ENCODE data around the gene FLT3. TPM values are rescaled to one million over a fixed set of nuclear protein-coding genes. Genes with fewer than 3 reads are reported as not detected.
"Not testable (repeated sequence)": the region's sequence is repeated elsewhere in the genome, so short reads cannot be mapped to it uniquely, and the experiment has no call there.

Gene FLT3
- total RNA-seq: under 1 TPM in 6 of 7 donors, not detected in 1; 0.08 to 0.35 (median 0.15) TPM
- polyA plus RNA-seq: under 1 TPM; 0.10 to 0.97 TPM
- long read RNA-seq, donor 1: 0 reads
- long read RNA-seq, donor 2: 0 reads
- long read RNA-seq, donor 3, partial matches to known transcripts: 0 of 1 reads
- long read RNA-seq, donor 3, other reads (novel, unspliced or antisense): 0 of 1 reads

DNA sequence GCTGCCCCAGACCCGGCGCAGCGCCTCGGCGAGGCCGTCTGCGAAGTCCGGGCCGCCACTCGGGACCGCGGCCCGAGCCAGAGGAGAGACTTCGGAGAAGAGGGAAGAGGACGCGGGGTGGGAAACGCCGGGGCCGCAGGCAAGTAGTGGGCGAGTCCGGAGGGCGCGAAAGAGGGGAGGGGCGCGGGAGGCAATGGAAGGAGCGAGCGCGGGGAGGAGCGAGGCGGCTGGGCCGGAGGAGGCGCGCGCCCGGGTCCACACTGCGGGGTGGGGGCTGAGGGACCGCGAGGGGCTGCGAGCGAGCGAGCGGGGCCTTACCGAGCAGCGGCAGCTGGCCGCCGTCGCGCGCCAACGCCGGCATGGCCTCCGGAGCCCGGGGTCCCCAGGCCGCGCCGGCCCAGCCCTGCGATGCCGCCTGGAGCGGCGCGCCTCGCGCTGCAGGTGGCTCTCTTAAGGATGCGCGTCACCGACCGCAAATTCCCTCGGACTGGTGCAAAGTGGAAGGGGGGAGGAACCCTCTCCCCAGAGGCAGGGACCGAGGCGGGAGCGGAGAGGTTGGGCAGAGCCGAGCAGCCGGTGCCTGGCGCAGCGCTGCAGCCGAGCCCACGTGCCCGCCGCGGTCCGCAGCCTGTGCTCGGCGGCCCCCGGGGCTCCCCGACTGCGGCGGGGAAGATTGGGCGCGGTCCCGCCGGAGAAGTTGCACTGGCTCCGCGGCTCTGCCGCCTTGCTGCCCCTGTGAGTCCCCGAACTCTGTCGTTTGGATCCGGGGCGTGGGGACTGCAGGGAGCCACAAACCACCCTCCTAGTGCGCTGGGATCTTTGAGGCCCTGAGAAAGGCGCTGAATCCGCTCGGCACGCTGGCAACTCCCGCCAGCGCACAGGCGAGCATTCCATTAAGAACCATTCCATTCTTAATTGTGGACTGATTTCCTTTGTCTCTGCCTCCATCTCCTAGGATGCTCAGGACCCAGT is at the start of gene FLT3:
FLT3 (minus strand) TSS at position 427 of the 972 bp plus-strand sequence; CDS start at position 361, 66 bp downstream.
- Histone ChIP-seq H3K36me3 (no peaks in the 10 kb centered on the region), H3K4me1 (ENCODE audit: insufficient read depth) (peaks cover 8% of the 10 kb centered on the region), H3K27ac (no peak within 1 kb of the TSS), H3K4me3 (no peak within 1 kb of the TSS), H3K27me3 (no peaks in the 10 kb centered on the region), H3K9me3 (no peaks in the 10 kb centered on the region)
- DNase-seq: no peak
- TF ChIP-seq POLR2A (IDR thresholded peaks at IDR 0.05) (no peak), EP300 (IDR thresholded peaks at IDR 0.05) (no peak)
- TF ChIP-seq, protein P1, sequence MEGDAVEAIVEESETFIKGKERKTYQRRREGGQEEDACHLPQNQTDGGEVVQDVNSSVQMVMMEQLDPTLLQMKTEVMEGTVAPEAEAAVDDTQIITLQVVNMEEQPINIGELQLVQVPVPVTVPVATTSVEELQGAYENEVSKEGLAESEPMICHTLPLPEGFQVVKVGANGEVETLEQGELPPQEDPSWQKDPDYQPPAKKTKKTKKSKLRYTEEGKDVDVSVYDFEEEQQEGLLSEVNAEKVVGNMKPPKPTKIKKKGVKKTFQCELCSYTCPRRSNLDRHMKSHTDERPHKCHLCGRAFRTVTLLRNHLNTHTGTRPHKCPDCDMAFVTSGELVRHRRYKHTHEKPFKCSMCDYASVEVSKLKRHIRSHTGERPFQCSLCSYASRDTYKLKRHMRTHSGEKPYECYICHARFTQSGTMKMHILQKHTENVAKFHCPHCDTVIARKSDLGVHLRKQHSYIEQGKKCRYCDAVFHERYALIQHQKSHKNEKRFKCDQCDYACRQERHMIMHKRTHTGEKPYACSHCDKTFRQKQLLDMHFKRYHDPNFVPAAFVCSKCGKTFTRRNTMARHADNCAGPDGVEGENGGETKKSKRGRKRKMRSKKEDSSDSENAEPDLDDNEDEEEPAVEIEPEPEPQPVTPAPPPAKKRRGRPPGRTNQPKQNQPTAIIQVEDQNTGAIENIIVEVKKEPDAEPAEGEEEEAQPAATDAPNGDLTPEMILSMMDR (IDR thresholded peaks at IDR 0.05): no peak
- 1% methylated on average over 67 to 106 of the region's 106 CpGs for WGBS, 3 donors
- intact Hi-C loops (cut with DNase I): no loop called here

DNA sequence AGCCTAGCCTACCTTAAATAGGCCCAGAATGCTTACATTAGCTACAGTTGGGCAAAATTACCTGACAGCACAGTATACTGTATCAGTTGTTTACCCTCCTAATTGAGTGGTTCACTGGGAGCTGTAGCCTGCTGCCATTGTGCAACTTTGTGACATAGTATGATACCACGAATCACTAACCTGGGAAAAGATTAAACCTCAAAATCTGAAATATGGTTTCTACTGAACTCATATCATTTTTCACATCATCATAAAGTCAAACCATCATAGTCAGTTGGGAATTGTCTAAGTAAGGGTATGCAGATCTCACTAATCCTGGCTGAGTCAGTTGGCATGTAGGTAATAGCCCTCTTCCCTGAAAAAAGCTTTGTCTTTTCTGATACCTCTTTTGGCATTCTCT is 47.1 kb upstream of the FLT3 start:
- intact Hi-C loops (cut with DNase I): no loop called here
- Histone ChIP-seq H3K4me1 (ENCODE audit: insufficient read depth) (peaks cover 7% of the 10 kb centered on the region), H3K27ac (no peak overlapping the region), H3K27me3 (no peaks in the 10 kb centered on the region), H3K9me3 (no peaks in the 10 kb centered on the region), H3K36me3 (no peaks in the 10 kb centered on the region), H3K4me3 (no peak overlapping the region)
- TF ChIP-seq EP300 (IDR thresholded peaks at IDR 0.05) (no peak), POLR2A (IDR thresholded peaks at IDR 0.05) (no peak)
- TF ChIP-seq, protein P1 (IDR thresholded peaks at IDR 0.05): no peak
- no peak for DNase-seq
- 86 to 90% (median 87%) methylated on average over 1 of the region's 1 CpG for WGBS, 3 donors

DNA sequence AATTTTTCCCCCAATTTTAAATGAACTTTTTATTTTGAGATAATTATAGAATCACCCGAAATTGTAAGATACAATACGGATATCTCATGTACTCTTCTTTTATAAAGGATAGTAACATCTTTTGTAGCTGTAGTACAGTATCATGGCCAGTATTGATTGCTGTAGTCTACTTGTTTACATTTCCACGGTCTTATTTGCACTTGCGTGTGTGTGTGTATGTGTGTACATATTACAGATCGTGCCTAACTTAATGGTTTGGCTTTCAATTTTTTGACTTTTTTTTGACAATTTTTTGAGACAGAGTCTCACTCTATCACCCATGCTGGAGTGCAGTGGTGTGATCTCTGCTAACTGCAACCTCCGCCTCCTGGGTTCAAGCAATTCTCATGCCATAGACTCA is 44.7 kb upstream of the FLT3 start:
- Histone ChIP-seq H3K27ac (no peak overlapping the region), H3K9me3 (no peaks in the 10 kb centered on the region), H3K4me3 (no peak overlapping the region), H3K36me3 (no peaks in the 10 kb centered on the region), H3K4me1 (ENCODE audit: insufficient read depth) (peaks cover 6% of the 10 kb centered on the region), H3K27me3 (no peaks in the 10 kb centered on the region)
- intact Hi-C loops (cut with DNase I): no loop called here
- TF ChIP-seq POLR2A (IDR thresholded peaks at IDR 0.05) (no peak), EP300 (IDR thresholded peaks at IDR 0.05) (no peak)
- TF ChIP-seq, protein P1 (IDR thresholded peaks at IDR 0.05): no peak
- WGBS, 3 donors: 96 to 97% (median 96%) methylated on average over 6 of the region's 6 CpGs
- no peak for DNase-seq

DNA sequence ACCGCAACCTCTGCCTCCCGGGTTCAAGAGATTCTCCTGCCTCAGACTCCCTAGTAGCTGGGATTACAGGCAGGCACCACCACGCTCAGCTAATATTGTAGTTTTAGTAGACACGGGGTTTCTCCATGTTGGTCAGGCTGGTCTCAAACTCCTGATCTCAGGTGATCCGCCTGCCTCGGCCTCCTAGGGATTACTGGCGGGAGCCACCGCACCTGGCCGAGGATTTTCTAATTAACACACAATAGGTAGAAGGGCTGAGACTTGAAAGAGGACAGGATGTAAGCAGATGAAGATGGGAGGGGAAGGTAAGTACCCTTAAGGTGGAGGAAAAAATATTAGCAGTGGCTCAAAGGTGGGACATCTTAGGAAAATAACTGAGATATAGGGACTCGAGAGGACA is 41.2 kb upstream of the FLT3 start:
- H3K4me1 ChIP-seq (ENCODE audit: insufficient read depth); H3K27ac ChIP-seq; DNase-seq; H3K36me3 ChIP-seq; intact Hi-C loops (cut with DNase I); H3K9me3 ChIP-seq; H3K27me3 ChIP-seq; H3K4me3 ChIP-seq: not testable (repeated sequence)
- WGBS, 3 donors: 88 to 91% (median 89%) methylated on average over 10 of the region's 10 CpGs
